ENCODE data around the gene KIRREL2. TPM values are rescaled to one million over a fixed set of nuclear protein-coding genes. Genes with fewer than 3 reads are reported as not detected.
"Not testable (repeated sequence)": the region's sequence is repeated elsewhere in the genome, so short reads cannot be mapped to it uniquely, and the experiment has no call there.

The KIRREL2 gene
- total RNA-seq, 1 experiment from 2014 or later, result not detected

DNA sequence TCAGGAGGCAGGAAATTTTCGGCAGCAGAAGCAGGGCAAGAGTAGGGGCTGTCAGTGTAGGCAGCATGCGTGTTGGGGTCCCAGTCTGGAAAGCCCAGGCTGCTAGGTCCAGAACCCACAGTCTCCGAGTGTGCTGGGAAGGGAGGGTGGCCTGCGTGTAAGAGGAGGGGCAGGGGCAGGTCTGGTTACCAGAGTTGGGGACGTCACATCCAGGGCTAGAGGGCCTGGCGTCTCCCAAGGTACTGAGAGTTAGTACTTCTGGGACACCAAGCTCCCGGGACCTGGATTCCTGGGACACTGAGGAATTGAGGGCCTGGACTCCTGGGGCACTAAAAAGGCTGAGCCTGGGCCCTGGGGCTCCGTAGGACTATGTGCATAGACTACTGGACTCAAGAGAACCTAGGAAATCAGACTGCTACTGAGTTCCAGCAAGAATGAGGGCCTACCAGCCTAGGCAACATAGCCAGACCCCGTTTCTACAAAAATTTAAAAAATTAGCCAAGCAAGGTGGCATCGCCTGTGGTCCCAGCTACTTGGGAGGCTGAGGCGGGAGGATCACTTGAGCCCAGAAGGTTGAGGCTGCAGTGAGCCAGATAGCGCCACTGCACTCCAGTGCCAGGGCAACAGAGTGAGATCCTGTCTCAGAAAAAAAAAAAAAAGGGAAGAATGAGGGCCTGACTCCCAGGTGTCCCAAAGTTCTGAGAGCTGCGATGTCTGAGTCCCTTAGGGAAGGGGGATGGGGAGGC, 41.2 kb downstream of the KIRREL2 start:
- DNase-seq (ENCODE audit: low read depth), result no peak

DNA sequence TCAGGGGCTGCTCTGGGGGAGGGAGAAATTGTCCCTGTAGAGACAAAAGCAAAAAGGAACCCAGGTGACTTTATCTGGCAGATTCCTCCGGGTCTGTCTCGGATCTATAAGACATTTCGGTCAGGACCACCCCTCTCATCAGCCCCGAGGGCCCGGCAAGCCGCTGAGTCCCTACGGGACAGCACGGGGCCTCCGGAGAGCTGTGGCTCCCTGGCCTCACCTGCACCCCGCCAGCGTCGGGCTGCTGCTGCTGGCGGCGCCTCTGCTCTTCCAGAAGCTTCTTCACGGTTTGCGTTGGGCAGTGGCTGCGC, 41.7 kb downstream of the KIRREL2 start:
- no peak for DNase-seq (ENCODE audit: low read depth)

DNA sequence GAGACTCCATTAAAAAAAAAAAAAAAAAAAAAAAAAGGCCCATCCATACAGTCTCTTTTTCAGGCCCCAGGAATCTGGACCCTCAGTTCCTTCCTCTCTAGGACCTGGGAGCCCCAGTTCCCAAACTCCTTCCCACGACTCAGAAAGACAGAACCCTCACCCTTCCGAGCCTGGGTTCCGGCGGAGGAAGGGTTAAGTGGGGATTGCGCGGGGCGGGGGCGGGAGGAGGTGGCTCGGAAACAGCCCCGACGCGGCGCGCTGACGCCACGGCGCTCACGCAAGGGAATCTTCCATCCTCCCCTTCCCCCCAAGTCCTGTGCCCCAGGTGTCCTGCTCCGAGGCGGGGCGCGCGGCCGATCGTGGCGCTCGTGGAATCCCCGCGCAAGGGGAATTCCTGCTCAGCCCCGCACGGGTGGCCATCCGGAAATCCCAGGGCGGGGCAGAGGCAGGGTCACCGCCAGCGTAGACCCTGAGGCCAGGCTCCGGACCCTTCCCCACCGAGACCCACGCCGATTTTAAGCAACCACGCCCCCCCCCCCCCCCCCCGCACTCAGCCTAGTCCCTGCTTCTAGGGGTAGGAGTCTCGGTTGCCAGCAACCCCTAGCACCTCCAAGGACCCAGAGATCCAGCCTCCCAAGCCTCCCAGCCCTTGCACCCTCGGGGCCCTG, 43.0 kb downstream of the KIRREL2 start:
- DNase-seq (ENCODE audit: low read depth), result peak; percentile 85

DNA sequence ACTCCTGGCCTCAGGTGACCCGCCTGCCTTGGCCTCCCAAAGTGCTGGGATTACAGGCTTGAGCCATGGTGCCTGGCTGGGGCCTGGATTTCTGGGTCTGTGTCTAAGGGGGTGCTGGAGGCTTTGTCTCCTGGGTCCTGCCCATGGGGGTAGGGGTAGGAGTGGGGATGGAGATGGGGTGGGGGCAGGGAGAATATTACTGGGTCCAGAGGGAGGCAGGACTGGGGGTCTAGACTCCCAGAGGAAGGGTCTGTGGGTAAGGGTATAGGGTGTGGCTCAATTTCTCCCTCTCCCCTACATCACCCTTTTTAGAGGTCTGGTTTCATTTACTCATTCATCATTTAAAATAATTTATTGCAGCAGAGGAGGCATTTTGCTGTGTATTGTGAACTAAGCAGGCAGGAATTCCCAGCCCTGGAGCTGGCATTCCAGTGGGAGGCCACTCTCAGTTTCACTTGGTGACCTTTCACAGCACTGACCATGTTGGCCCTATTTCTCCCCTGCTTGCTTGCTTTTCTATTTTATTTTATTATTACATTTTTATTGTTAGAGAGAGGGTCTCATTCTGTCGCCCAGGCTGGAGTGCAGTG, 44.4 kb downstream of the KIRREL2 start:
- DNase-seq (ENCODE audit: low read depth), result peak; percentile 47

DNA sequence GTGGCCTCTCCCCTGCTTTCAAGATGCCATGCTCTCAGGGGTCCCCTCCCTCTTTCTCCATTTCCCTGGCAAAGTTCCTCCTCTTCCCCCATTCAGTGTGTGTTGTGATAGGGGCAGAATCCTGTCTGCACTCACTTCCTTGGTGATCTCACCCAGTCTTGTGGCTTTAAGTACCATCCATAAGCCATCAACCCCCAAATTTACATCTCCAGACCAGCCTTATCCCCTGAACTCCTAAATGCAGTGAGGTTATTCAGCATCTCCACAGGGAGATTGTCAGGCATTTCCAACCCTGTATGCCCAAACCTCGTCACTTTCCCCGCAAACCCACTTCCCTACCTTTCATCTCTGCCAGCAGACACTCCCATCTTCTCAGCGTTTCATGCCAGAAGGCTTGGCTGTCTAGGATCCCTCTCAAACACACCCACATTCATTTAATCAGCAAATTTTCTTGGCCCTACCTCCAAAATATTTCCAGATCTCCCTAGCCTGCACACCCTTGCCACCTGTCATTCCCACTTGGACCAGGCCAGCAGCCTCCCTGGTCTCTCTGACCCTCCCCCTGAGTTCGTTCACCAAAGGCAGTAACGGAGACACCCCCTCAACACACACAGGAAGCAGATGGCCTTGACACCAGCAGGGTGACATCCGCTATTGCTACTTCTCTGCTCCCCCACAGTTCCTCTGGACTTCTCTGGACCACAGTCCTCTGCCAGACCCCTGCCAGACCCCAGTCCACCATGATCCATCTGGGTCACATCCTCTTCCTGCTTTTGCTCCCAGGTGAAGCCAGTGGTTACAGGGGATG, 45.3 kb downstream of the KIRREL2 start, which contains the start of gene HCST:
HCST (plus strand) TSS at position 676 of the 808 bp plus-strand sequence; CDS start at position 741, 65 bp downstream.
- DNase-seq (ENCODE audit: low read depth), result peak; percentile 19

DNA sequence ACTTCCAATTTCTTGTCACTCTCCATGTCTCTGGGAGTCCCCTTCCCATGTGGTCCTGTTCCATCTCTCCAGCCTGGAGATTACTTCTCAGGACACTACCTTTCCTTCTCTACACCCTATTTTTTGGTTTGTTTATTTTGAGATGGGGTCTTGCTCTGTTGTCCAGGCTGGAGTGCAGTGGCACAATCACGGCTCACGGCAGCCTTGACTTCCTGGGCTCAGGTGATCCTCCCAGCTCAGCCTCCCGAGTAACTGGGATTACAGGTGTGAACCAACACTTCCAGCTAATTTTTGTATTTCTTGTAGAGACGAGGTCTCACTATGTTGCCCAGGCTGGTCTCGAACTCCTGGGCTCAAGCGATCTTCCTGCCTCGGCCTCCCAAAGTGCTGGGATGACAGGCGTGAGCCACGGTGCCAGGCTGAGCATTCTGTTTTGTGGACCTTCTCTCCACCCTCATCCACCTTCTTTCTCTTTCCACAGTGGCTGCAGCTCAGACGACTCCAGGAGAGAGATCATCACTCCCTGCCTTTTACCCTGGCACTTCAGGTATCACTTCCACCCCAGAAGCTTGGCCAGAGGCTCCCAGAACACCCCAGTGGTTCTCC, 46.3 kb downstream of the KIRREL2 start:
- no peak for DNase-seq (ENCODE audit: low read depth)

DNA sequence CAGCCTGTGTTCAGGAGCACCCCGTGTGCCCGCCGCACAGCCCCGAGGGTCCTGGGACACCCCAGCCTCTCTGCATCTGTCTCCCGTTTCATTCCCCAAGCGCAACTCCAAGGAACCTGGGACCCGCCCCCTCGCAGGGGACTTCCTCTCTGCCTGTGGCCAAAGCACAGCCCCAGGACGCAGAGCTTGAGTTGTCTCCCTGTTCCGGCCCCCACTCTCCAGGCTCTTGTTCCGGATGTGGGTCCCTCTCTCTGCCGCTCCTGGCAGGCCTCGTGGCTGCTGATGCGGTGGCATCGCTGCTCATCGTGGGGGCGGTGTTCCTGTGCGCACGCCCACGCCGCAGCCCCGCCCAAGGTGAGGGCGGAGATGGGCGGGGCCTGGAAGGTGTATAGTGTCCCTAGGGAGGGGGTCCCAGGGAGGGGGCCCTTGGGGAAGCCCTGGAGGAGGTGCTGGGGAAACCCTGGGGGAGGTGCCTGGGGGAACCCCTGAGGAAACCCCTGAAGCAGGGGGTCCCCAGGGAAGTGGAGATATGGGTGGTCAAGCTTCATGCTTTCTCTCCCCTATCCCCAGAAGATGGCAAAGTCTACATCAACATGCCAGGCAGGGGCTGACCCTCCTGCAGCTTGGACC, 47.0 kb downstream of the KIRREL2 start:
- DNase-seq (ENCODE audit: low read depth), result peak; percentile 91

DNA sequence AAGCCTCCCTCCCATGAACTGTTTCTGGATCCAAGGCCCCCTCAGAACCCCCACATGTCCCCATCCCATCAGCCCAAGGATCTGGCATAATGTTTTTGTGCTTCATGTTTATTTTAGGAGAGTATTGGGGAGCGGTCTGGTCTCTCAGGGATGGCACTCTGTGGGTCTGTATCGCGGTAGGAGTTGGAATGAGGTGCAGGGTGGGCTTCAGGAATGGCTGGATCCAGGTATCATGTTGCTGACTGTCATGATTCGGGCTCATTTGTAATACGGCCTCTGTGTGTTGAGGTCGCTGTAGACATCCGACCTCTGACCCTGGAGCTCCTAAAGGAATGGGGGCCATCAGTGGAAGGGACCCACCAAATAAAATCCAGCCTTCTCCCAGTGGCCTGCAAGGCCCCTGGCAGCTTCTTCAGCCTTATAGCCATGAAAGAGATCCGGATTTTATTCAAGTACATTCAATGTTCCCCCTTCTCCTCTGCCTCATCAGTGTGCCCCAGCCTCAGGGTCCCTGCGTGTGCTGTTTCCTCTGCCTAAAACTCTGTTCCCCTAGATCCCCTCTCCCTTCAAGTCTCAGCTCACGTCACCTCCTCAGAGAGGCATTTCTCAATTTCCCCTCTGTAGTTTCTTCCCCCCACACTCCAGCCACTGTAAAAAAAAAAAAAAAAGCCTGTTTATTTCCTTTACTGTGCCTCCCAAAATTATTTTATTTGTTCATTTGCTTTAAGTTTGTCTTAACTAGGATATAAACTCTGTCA, 47.8 kb downstream of the KIRREL2 start:
- DNase-seq (ENCODE audit: low read depth), result no peak

DNA sequence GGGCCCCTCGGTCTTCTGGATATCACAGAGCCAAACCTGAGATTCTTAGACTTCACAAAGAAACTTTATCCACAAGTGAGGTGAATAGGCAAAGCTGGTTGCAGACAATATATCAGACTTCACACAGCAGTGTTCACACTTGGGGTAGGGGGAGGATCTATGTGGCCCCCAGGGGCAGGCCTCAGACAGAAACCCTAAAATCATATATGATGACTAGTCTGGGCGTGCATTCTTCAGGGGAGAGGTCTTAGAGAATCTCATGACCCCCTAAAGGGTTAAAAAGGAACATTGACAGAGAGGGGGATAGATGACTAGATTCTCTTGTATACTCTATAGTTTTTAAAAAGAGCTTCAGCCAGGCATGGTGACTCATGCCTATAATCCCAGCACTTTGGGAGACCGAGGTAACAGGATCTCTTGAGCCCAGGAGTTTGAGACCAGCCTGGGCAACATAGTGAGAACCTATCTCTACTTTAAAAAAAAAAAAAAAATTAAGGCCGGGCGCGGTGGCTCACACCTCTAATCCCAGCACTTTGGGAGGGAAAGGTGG, 48.5 kb downstream of the KIRREL2 start:
- no peak for DNase-seq (ENCODE audit: low read depth)

DNA sequence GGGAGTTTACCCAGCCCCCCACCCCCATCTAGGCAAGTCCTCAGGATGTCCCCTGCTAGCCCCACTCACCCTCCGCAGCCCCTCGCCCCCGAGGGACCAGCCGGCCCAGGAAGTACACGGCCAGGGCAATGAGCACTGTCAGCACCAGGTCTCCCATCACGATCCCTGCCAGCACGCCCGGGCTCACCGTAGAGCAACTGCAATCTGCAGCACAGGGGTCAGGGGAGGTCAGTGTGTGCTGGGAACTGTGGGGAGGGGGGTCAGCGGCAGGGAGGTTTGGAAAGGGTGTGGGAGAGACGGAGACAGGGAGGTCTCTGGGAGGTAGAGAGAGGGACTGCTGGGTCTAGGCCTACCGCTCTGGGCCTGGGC, 50.6 kb downstream of the KIRREL2 start:
- DNase-seq (ENCODE audit: low read depth), result no peak

DNA sequence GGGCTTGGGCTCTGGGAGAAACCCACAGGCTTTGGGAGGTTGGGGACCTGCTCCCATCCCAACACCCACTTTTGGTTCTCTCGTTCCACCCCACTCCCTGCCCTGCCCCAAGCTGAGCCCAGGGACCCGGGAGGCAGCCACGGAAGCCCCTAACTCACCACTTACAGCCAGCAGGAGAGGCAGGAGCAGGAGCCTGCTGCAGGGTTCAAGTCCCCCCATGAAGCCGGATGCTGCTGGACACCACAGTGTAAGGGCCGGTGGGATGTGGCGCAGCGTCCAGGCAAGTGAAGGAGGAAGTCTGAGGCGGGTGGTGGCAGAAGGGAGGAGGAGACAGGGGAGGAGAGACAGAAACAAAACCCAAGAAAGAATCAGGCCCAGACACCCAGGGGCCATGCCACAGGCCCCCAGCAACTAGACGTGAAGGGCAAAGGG, 51.3 kb downstream of the KIRREL2 start, which contains the start of gene TYROBP:
TYROBP (minus strand) TSS at position 286 of the 432 bp plus-strand sequence; CDS start at position 219, 67 bp downstream.
- no peak for DNase-seq (ENCODE audit: low read depth)

DNA sequence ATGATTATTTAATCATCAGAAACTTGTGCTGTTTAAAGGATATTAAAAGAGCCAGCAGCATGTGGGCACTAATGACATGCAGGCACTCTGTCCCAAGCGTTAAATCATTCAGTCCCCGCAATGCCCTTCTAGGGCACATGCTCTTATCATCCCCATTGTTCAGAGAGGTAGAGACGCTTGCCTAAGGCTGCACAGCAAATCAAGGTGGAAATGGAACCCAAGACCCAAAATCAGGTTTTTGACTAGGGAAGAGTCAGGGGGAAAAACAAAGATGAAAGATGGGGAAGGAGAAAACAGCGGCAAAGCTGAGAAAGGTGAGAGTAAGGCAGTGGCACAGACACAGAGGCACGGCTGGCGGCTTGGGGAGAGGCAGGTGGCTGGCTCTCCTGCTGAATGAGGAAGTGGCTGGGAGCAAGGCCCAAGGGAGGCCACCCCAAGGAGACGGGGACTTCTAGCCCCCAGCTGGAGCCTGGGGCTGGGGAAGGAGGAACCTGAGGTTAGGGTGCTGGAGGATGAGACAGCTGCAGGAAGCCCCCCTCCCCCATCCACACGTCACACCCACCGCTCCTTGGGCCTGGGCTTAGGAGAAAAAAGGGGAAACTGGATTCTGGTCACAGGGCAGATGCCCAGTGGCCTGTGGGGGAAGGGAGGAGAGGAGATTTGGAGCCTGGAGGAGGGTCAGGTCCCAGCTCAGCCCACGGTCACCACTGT, 52.4 kb downstream of the KIRREL2 start:
- DNase-seq (ENCODE audit: low read depth), result no peak

DNA sequence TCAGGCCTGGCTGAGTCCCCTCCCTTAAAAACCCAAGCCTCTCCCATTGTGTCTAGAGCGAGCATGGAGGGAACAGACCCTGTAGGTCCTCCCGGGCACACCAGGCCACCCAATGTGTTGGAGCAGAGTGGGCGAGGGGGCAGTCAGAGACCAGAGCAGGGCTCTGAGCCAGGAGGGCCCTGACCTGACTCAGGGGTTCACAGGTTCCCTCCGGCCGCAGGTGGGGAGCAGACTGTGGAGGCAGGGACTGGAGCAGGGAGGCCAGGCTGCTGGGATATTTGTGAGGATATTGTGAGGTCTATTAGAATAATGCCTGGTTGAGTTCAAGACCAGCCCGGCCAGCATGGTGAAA, 52.9 kb downstream of the KIRREL2 start:
- no peak for DNase-seq (ENCODE audit: low read depth)

DNA sequence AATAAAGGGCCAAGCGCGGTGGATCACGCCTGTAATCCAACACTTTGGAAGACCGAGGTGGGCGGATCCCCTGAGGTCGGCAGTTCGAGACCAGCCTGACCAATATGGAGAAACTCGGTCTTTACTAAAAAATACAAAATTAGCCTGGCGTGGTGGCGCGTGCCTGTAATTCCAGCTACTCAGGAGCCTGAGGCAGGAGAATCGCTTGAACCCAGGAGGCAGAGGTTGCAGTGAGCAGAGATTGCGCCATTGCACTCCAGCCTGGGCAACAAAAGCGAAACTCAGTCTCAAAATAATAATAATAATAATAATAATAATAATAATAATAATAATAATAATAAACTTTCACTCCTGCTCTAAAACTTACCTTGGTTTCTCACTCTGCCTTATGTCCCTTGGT, 53.6 kb downstream of the KIRREL2 start:
- DNase-seq (ENCODE audit: low read depth), result not testable (repeated sequence)

DNA sequence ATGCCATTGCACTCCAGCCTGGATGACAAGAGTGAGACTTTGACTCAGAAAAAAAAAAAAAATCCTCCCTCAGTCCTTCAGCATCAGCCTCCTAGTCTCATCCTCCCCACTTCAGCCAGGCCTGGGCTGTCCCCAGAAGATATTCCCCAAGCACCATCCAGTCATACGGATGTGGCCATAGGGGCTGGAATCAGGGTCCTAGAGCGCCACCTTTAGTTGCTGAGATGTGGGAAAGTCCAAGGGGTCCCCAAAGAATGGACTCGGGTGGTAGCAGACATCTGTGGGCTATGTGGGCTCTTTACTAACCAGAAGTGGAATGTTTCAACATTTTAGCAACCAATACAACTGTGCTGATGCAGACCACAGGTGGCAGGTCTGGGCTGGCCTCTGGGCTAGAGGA, 54.5 kb downstream of the KIRREL2 start:
- DNase-seq (ENCODE audit: low read depth), result no peak

DNA sequence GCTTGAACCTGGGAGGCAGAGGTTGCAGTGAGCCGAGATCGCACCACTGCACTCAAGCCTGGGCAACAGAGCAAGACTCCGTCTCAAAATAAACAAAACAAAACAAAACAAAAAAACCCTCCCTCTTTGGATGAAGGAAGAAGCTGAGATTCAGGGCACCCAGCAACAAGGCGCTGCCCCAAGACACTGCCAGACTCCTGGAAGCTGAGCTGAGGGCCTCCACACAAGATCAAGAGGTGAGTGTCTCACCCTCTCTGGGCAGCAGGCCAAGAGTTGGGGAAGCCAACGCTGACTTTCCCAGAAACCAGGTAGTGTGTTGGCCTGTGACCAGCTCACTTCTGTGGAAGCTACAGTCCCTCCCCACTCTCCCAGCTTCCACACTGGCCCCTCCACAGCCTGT, 55.1 kb downstream of the KIRREL2 start:
- DNase-seq (ENCODE audit: low read depth), result peak; percentile 18

DNA sequence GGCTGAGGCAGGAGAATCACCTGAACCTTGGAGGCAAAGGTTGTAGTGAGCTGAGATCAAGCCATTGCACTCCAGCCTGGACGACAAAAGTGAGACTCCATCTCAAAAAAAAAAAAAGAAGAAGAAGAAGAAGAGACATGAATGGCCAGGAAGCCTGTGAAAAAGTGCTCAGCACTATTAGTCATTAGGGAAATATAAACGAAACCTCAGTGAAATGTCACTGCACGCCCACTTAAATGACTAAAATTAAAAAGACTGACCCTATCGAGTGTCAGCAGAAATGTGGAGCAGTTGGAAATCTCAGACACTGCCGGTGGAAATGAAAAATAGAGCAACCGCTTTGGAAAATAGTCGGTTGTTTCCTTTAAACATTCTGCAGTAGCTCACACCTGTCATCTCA, 56.9 kb downstream of the KIRREL2 start:
- no peak for DNase-seq (ENCODE audit: low read depth)

DNA sequence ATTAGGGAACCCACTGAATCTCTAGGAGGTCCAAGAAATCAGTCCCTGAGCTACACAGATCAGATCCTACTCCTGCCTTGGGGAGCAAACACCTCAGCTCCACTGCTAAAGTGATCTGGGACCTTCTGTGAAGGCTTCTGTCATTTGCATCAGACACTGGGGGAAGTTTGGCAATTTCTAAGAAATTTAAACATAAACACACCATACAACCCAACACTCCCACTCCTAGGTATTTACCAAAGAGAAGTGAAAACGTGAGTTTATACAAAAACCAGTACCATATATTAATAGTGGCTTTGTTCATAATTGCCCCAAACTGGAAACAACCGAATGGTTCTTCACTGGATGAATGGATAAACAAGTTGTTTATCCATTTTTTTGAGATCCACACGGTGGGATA, 58.7 kb downstream of the KIRREL2 start:
- DNase-seq (ENCODE audit: low read depth), result no peak
